ENCODE measurements around the gene VPS18. TPM values are rescaled to one million over a fixed set of nuclear protein-coding genes. Genes with fewer than 3 reads are reported as not detected.
A peak's percentile ranks its signal among the peaks of the same experiment; 100 is the strongest.

Gene VPS18
- total RNA-seq, 1 donor from 2014 or later, result 21.3 TPM

GRCh38 chr15:40936709-40937666 is 42.7 kb downstream of the VPS18 start:
- Histone ChIP-seq H3K9me3 (replicated peaks) (no peaks in the 10 kb centered on the region), H3K27me3 (ENCODE audit: low read depth) (peaks cover 4% of the 10 kb centered on the region), H3K27ac (replicated peaks) (peak overlapping the region; percentile 92), H3K36me3 (peaks cover 34% of the 10 kb centered on the region), H3K4me3 (peak overlapping the region; percentile 77), H3K4me1 (peaks cover 96% of the 10 kb centered on the region)
- no peak for DNase-seq
- intact Hi-C loops (cut with micrococcal nuclease), result no loop called here
- peak; percentile 45 for TF ChIP-seq CTCF (IDR thresholded peaks at IDR 0.05; ENCODE audit: borderline replicate concordance)

DNA sequence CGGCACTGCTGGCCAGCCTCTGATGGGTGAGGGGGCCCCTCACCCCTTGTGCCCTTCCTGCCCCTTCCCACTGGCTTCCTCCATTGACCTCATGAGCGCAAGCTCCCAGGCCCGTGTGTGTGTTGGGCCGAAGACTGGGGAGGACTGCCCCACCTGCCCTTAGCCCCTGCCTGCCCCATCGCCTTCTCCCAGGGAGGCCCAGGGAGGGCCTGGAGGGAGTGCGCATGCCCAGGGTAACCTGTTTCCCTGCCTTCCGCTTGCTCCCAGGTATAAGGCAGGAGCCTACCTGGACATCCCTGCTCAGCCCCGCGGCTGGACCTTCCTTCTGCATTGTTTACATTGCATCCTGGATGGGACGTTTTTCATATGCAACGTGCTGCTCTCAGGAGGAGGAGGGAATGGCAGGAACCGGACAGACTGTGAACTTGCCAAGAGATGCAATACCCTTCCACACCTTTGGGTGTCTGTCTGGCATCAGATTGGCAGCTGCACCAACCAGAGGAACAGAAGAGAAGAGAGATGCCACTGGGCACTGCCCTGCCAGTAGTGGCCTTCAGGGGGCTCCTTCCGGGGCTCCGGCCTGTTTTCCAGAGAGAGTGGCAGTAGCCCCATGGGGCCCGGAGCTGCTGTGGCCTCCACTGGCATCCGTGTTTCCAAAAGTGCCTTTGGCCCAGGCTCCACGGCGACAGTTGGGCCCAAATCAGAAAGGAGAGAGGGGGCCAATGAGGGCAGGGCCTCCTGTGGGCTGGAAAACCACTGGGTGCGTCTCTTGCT is 43.7 kb downstream of the VPS18 start:
- Histone ChIP-seq H3K36me3 (peaks cover 25% of the 10 kb centered on the region), H3K4me1 (peaks cover 96% of the 10 kb centered on the region), H3K27ac (replicated peaks) (peak overlapping the region; percentile 92), H3K4me3 (peak overlapping the region; percentile 77), H3K27me3 (ENCODE audit: low read depth) (no peaks in the 10 kb centered on the region), H3K9me3 (replicated peaks) (no peaks in the 10 kb centered on the region)
- intact Hi-C loops (cut with micrococcal nuclease), result no loop called here
- DNase-seq, result no peak
- TF ChIP-seq CTCF (IDR thresholded peaks at IDR 0.05; ENCODE audit: borderline replicate concordance), result peak; percentile 45

GRCh38 chr15:40938536-40938870 is 44.3 kb downstream of the VPS18 start:
- H3K27me3 ChIP-seq (ENCODE audit: low read depth), result no peaks in the 10 kb centered on the region
- no peaks in the 10 kb centered on the region for H3K9me3 ChIP-seq (replicated peaks)
- H3K4me1 ChIP-seq, result peaks cover 93% of the 10 kb centered on the region
- peaks cover 22% of the 10 kb centered on the region for H3K36me3 ChIP-seq
- DNase-seq, result no peak
- peak overlapping the region; percentile 92 for H3K27ac ChIP-seq (replicated peaks)
- TF ChIP-seq CTCF (IDR thresholded peaks at IDR 0.05; ENCODE audit: borderline replicate concordance), result no peak
- peak overlapping the region; percentile 77 for H3K4me3 ChIP-seq
- intact Hi-C loops (cut with micrococcal nuclease), result no loop called here

GRCh38 chr15:40940296-40940801 is 46.1 kb downstream of the VPS18 start:
- peak; percentile 49 for DNase-seq
- Histone ChIP-seq H3K9me3 (replicated peaks) (no peaks in the 10 kb centered on the region), H3K36me3 (peaks cover 11% of the 10 kb centered on the region), H3K27me3 (ENCODE audit: low read depth) (no peaks in the 10 kb centered on the region), H3K4me3 (peak overlapping the region; percentile 77), H3K27ac (replicated peaks) (peak overlapping the region; percentile 92), H3K4me1 (peaks cover 75% of the 10 kb centered on the region)
- intact Hi-C loops (cut with micrococcal nuclease), result loop anchor here (5.0 kb wide), 1 partner anchor 33 kb away; no protein-coding TSS in a partner anchor
- no peak for TF ChIP-seq CTCF (IDR thresholded peaks at IDR 0.05; ENCODE audit: borderline replicate concordance)

DNA sequence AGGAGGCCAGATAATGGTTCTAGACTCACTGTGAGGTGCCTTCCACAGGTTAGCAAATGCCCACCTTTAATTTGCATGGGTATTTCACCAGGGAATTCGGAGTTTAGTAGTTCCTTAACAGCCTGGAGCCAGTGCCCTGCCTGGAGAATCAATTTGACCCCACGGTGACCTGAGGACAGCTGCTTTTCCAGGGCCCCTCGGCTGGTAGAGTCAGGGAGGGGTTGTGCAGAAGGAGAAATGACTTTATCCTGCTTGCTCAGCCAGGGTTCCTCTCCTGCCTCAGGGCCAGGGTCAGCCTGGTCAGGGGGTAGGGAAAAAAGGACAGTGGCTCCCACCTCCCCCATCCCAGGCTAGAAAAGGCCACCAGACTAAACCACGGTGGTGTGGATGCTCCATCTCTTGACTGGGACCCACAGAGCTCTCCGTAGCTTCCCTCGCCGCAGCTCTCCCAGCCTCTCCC is 46.8 kb downstream of the VPS18 start:
- Histone ChIP-seq H3K9me3 (replicated peaks) (no peaks in the 10 kb centered on the region), H3K4me3 (peak overlapping the region; percentile 77), H3K27me3 (ENCODE audit: low read depth) (no peaks in the 10 kb centered on the region), H3K36me3 (peaks cover 8% of the 10 kb centered on the region), H3K27ac (replicated peaks) (peak overlapping the region; percentile 92), H3K4me1 (peaks cover 67% of the 10 kb centered on the region)
- intact Hi-C loops (cut with micrococcal nuclease), result loop anchor here (5.0 kb wide), 1 partner anchor 34 kb away; no protein-coding TSS in a partner anchor
- no peak for DNase-seq
- no peak for TF ChIP-seq CTCF (IDR thresholded peaks at IDR 0.05; ENCODE audit: borderline replicate concordance)

Measured in left ventricle myocardium inferior (tissue), 1 donor.